Testis (tissue), 2 donors: Measurements from ENCODE around the gene BAHCC1.

ENCODE experiments used
- CTCF ChIP-seq, 3 experiments: fragments of 450-650 bp in 2 of 3; fragments of 200-600 bp in 1 of 3; sonication (generic) in 1 of 3; IDR thresholded peaks; one replicate each; pipeline ENCODE4 v1.5.1; 2016 to 2019; ENCODE audit warnings: antibody characterized with exemption in 3 of 3, mild to moderate bottlenecking in 2 of 3, moderate library complexity in 1 of 3
- POLR2A ChIP-seq: fragments of 450-650 bp; IDR thresholded peaks from one replicate; pipeline ENCODE4 v1.6.1; 2017; ENCODE audit warnings: antibody characterized with exemption, mild to moderate bottlenecking, moderate library complexity

- TF ChIP-seq CTCF (IDR thresholded peaks at IDR 0.05) = no peak
- no peak for TF ChIP-seq POLR2A
Observed at GRCh38 chr17:81406117-81406953, 11.1 kb downstream of the BAHCC1 start.
